Right ventricle myocardium inferior (tissue), 1 donor: Measurements from ENCODE around the gene CCDC183. TPM values are rescaled to one million over a fixed set of nuclear protein-coding genes. Genes with fewer than 3 reads are reported as not detected.

Experiments
- microRNA-seq: library from miRNA; unstranded; fragments of <30 nt; microRNA quantifications from one replicate; pipeline ENCODE4 v1.2.0, GENCODE V29; 2020
- total RNA-seq: library from RNA; stranded (reverse); fragmentation: NEBNext Ultra II Directional; extraction: Animal tissue kit (Norgen Biotek cat#: 25700); gene quantifications from one replicate; pipeline ENCODE4 v1.2.1, GENCODE V29; 2021
- donor health status: DM: no; HTN: yes; CAD: no; lungs with severe emphysema.

CCDC183 gene
- total RNA-seq, 1 donor from 2014 or later, result 1.6 TPM

Small RNA genes within 50 kb of the gene (microRNA-seq; reads per million reads assigned to microRNA genes)
- gene MIR4292 (not detected), gene MIR6722 (not detected)

Other genes starting within 250 kb of the CCDC183 start
- 72.0 TPM for gene EGFL7, start 133.4 kb upstream of the CCDC183 start, total RNA-seq
- 57.9 TPM for gene AGPAT2, start 108.9 kb upstream of the CCDC183 start, total RNA-seq
- 16.4 TPM for gene DIPK1B, start 83.8 kb upstream of the CCDC183 start, total RNA-seq
- gene LCN10, start 53.4 kb upstream of the CCDC183 start, total RNA-seq, result 11.3 TPM
- 22.2 TPM for gene LCN6, start 47.8 kb upstream of the CCDC183 start, total RNA-seq
- not detected for gene LCN8, start 38.1 kb upstream of the CCDC183 start, total RNA-seq
- gene LCN15, start 31.8 kb upstream of the CCDC183 start, total RNA-seq, result 0.46 TPM
- 75.9 TPM for gene TMEM141, start 5.0 kb upstream of the CCDC183 start, total RNA-seq
- 69.5 TPM for gene RABL6, start 11.6 kb downstream of the CCDC183 start, total RNA-seq
- gene AJM1, start 46.1 kb downstream of the CCDC183 start, total RNA-seq, result 8.6 TPM
- 358 TPM for gene PHPT1, start 53.1 kb downstream of the CCDC183 start, total RNA-seq
- gene MAMDC4, start 56.0 kb downstream of the CCDC183 start, total RNA-seq, result 12.8 TPM
- gene EDF1, start 70.0 kb downstream of the CCDC183 start, total RNA-seq, result 358 TPM
- gene TRAF2, start 90.2 kb downstream of the CCDC183 start, total RNA-seq, result 12.6 TPM
- 143 TPM for gene FBXW5, start 148.4 kb downstream of the CCDC183 start, total RNA-seq
- 1.3 TPM for gene C8G, start 148.9 kb downstream of the CCDC183 start, total RNA-seq
- 2.9 TPM for gene LCN12, start 155.9 kb downstream of the CCDC183 start, total RNA-seq
- 6,282 TPM for gene PTGDS, start 181.2 kb downstream of the CCDC183 start, total RNA-seq
- 8.6 TPM for gene LCNL1, start 186.7 kb downstream of the CCDC183 start, total RNA-seq
- 26.9 TPM for gene PAXX, start 196.1 kb downstream of the CCDC183 start, total RNA-seq
- gene CLIC3, start 200.2 kb downstream of the CCDC183 start, total RNA-seq, result 1.1 TPM
- 28.2 TPM for gene ABCA2, start 231.9 kb downstream of the CCDC183 start, total RNA-seq
- gene FUT7, start 235.8 kb downstream of the CCDC183 start, total RNA-seq, result 0.11 TPM
- 69.0 TPM for gene NPDC1, start 249.8 kb downstream of the CCDC183 start, total RNA-seq